GM19438 (cell line): ENCODE results near the gene ACTN4.

Experiments used
- ATAC-seq: cut with Tn5 transposase; IDR thresholded peaks from one replicate; pipeline ENCODE4 v1.9.1; 2021; ENCODE audit warnings: low read depth; ENCODE audit not compliant: unreplicated experiment

The ACTN4 gene

DNA sequence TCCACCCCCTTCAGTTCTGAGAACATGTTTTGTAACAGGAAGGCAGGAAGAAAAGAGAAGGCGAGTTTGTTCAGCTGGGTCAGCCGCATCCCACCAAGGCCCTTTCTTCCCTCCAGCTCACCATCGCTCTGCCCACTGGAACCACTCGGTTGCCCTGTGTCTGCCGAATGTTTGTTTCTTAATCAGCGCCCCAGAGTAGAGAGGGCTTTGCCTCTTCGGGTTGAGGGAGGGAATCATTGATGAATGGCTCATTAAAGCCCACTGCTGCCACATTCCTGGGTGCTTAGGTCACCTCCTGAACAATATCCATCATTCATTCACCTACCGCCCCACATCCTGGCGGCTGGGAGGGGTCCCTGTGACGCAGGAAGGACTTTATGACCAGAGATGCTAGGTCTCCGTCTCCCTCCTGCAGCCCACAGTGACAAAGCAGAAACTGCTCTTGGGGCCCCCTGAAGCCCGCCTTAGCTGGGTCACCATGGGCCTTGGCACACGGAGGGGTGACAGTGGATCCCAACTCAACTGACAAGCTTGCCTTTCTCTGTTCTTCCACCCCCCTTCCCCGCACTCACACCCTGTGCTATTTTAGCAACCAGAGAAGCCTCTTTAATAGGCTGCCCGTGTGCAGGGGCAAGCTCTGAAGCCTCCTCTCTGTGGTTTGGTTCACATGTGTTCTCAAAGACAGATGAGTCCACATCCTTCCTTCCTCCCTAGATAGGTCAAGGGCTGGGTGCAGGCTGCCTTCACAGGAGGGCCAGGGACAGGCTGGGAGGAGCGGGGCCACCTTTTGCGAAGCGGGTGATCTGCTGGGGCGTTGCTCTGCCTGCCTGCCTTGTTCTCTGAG, 46.2 kb downstream of the ACTN4 start:
- no peak for ATAC-seq

DNA sequence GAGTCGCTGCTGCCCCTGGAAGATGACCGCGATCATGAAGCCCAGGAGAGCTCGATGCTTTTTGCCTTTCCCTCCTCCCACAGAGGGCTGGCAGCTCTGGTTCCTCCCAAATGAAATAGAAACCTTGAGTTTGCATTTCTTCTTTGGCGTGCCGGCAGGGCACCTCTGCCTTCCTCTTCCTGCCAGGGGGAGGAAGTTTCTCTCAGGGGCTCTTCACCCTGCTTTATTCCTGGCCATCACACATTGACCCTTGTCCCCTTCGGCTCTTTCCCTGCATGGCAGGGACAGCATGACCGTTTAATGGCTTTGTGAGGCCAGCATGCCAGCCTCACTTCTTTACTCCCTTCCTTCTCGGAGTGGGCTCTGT, 47.9 kb downstream of the ACTN4 start:
- ATAC-seq = no peak

DNA sequence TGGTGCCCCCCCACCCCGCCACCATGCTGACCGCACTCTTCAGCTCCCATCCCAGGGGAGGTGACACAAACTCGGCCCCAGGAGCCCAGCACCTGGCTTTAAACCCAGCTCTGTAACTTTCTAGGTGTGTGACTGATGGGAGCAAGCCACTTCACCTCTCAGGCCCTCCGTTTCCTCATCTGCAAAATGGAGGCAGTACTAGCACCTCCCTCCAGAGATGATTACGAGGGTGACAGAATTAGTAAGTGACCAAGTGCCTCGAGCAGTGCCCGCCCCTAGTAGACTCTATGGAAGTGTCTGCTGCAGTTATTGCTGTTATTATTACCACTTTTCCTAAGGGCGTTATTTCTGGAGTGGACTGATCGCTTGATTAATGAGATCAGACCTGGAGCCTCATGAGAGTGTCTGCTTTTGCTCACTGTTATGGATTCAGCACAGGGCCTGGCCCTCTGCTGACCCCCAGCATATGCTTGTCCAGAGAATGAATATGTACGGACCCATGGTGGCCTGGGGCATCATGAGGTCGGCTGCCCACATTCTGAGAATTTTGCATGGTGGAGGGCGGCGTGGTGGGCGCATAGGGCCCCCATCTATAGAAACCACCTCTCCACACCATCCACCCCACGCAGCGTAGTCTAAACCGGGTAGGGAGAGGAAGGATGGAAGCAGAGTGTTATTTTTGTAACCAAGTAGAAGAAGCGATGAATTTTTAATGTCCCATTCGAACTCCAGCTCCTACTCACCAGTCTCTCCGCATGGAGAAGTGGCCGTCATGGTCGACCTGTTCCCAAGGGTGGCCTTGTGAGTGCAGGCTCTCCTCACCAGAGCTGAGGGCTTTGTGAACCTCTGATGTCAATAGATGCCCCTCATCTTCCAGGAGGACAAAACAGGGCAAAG, 48.6 kb downstream of the ACTN4 start:
- ATAC-seq = no peak

DNA sequence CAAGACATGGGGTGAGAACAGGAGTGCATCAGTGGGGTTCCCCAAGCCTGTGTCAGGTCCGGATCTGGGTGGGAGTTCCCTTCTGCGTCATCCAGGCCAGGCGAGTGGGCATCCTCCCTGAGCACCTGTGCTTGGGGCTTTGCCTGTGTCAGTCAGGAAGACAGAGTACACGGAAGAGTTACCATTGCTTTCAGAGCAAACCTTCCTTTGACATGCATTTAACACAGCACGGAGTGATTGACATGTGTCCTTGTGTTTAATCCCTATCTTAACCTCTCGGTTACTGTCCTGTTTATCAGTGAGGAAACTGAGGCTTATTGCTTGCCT, 49.2 kb downstream of the ACTN4 start:
- no peak for ATAC-seq

DNA sequence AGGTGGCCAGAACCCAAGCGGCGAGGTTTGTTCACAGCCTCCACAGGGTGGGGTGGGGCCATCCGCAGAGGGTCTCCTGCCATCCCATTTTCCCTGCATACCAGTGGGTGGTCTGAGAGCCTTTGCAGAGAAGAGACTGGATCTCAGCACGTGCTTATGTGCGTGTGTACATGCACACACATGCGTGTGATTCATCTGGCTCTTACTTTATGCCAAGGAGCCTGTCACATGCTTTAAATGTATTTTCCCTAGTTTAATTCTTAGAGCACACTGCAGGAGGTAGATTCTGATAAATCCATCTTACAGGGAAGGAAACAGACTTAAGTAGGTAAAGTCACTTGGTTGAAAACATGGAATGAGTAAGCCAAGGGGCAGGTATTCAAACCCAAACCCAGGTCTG, 49.7 kb downstream of the ACTN4 start:
- no peak for ATAC-seq

DNA sequence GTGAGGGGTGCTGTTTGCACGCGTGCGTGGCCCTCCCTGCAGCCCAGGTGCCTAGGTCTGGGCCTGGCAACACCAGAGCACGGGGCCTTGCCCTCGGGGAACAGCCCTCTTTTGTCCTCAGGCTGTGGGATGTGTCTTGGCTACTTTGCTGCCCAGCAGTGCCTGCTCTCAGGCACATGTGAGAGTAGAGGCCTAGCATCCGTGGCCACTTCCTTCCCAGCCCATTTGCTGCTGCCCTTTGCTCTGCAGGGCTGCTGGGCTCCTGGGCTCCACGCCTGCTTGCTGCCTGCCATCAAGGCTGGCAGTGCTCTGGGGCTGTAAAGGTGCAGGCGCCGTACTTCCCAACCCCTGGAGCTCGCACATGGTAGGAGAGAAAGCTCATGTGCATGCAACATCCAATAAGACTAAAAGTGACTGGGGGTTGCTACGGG, 50.2 kb downstream of the ACTN4 start:
- ATAC-seq = no peak

DNA sequence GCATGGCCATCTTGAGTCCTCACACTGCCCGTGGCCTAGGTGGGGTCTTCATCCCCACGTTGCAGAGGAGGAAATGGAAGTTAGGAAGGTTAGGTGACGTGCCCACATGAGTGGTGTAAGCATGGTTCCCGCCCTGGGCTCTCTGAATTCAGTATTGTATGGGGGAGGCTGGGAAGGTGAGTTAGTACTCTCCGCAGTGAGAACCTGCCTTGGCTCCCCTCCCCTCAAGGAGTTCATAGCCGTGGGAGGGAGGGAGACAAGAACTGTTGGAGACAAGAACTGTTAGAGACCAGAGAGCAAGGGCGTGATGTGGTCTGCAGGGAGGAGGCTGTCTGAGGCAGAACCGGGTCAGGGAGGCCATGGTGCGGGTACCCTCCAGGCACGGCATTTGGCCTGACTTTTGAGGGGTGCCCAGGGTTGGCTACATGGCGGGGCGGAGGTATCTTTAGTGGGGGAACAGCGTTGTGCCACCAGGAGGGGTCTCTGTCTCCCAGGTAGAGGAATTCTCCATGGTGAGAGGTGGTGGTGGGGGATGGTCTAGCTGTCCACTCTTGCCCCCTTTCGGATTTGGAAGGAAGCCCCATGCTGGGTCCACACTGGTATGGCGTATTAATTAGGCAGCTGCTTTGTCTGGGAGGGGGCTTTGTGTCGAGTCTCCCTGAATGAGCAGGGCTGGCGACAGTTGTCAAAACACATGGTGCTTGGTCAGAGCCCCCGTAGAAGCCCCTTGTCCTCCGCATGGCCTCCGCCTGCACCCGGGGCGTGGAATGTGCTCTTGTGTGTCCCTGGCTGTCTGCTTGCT, 51.0 kb downstream of the ACTN4 start:
- ATAC-seq = no peak

DNA sequence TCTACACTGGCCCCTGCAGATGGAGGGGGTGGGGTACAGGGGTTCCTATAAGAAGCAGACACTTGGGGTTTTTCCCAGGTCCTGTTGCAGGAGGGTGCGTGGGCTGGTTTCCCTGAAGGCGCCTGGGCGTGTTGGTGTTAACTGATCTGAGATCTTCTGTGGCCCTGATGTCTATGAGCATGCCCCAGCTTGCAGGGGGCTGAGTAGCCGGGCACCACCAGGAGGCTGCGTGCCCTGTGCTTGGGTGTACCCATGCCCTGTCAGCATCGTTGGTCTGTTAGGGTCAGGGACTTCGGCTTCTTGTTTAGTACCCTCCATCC, 51.5 kb downstream of the ACTN4 start:
- no peak for ATAC-seq

DNA sequence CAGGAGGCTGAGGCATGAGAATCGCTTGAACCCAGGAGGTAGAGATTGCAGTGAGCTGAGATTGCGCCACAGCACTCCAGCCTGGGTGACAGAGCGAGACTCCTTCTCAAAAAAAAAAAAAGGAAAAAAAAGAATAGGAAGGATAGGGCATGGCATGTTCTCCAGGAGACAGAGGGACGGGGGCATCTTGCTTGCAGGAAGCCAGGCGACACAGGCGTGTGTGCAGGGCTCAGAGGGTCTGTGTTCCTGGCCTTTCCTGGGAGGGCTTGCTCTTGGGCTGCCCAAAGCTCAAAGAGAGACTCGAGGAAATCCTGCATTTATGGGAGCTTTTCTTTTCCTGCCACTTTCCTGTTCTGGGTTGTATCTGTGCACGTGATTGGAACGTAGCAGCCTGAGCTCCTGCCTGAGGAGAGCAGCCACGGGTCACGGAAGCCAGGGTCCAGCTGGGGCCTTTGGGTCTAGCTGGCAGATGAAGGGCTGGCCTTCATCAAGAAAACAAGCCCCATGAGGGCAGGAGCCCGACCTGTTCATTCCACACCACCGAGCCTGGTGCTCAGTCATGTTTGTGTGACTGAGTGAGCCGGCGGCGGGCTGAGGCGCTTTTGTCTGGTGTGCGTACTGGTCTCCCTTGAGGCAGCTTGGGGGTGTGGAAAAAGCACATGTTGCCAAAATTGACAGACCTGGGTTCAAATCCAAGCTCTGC, 52.3 kb downstream of the ACTN4 start:
- ATAC-seq = no peak

DNA sequence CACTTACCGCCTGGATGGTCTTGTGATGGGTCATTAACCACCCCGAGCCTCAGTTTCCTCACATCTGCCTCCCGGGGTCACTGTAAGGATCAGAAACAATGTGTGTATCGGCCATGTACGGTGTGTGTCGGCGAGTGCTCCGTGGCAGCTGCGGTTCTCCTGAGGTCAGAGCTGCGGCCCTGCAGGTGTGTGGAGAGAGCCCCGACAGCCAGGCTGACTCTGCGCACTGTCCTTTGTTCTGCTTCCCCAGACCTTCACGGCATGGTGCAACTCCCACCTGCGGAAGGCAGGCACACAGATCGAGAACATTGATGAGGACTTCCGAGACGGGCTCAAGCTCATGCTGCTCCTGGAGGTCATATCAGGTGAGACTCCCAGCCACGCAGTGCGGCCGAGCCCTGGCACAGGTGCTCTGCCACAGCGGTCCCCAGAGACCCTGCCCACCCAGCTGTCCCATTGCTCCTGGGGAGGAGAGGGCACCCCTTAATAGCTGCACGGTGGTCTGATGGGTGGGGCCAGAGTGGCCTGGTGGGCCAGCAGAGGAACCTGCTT, 53.0 kb downstream of the ACTN4 start:
- no peak for ATAC-seq

DNA sequence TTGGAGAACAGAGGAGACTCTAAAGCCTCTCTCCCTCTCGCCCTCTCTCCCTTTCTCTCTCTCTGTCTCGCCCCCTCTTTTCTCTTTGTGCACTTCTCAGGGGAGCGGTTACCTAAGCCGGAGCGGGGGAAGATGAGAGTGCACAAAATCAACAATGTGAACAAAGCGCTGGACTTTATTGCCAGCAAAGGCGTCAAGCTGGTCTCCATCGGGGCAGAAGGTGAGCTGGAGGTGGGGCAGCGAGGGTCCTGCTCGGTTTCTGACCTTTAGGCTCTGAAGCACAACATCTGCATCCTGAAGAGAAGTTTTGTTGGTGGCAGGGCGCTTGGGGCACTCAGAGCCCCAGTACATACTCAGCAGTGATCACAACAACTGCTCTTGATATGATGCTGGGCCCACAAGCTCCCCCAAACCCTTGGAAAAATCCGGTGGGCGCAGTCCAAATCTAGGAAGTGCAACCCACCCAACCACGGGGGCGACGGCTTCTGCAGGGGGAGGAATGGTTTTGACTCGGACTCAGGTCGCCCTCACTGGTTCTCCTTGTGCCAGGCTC, 53.5 kb downstream of the ACTN4 start:
- ATAC-seq = no peak

DNA sequence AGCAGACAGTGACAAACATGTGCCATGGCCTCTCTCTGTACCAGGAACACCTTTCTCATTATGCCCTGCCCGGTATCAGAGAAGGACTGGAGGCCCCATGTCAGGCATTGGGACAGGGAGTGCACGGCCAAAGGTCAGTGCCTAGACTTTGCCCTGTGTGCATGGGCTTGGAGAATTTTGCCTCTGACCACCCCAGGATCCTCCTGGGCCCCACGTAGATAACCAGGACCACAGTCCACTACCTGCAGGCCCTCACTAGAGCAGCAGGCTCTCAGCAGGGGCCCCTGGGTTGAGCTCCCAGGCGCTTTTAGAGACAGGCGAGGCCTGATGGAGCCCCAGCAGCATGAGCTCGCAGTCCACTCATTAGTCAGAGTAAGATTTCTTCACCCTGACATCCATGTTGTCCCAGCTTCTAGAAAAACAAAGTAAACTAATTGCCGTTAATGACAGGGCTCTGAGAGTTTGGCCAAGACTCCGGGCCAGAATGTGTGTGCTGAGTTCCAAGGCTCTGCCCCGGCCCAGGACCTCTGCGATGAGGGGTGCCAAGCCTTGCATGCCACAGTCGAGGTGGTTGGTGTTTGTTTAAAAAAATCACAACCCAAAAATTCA, 54.1 kb downstream of the ACTN4 start:
- ATAC-seq = no peak

DNA sequence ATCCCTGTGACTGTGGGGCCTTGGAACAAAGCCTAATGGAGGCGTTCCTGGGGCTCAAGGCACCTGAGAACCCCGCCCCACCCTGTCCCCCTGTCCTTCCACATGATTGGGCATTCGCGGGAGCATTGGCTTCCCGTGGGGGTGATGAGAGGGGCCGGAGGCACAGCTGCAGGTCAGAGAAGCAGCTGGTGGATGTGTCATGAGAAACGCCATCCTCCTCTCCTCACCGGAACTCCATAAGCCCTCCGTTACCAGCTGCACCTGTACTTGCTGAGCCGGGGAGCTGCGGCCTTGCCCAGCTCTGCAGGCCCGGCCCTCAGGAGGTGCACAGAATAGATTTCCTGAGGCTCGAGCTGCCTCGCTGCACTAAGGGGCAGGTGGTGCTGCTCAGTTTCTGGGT, 54.8 kb downstream of the ACTN4 start:
- ATAC-seq = no peak

DNA sequence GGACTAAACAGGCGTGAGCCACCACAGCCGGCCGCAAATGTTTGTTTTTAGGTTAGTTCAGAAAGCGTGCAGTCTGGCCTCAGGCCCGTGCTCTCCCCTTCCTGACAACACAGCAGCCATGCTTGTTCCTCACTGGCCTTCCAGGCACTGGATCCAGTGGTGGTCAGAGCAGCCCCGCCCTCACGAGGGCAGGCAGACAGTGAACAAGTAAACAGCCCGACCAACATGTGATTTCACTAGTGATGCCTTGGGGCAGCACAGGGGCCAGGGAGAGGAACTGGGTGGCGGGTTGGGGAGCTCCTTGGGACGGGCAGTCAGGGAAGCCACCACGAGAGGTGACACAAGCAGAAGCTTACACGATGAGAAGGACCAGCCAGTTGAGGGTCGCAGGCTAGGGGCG, 56.1 kb downstream of the ACTN4 start:
- ATAC-seq = no peak

DNA sequence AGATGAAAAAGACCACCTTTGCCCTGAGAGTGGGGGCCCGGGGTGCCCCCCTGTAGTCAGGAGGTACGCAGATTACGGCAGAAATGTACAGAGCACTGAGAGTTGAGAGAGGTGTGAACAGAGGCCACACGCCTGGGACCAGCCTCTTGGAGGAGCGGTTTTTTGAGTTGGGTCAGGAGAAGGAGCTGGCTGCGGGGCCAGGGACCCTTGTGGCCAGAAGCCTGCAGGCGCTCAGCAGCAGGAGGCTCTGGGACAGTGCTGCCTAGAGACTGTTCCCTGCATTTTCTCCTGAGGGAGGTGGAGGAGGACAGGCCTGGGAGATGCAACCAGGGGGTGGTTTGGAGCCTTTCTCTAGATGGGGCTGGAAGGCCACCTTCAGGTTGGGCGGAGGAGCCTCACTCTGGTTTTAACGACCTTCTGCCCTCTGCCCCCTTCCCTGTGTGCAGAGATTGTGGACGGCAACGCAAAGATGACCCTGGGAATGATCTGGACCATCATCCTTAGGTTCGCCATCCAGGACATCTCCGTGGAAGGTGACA, 57.1 kb downstream of the ACTN4 start:
- ATAC-seq = no peak

DNA sequence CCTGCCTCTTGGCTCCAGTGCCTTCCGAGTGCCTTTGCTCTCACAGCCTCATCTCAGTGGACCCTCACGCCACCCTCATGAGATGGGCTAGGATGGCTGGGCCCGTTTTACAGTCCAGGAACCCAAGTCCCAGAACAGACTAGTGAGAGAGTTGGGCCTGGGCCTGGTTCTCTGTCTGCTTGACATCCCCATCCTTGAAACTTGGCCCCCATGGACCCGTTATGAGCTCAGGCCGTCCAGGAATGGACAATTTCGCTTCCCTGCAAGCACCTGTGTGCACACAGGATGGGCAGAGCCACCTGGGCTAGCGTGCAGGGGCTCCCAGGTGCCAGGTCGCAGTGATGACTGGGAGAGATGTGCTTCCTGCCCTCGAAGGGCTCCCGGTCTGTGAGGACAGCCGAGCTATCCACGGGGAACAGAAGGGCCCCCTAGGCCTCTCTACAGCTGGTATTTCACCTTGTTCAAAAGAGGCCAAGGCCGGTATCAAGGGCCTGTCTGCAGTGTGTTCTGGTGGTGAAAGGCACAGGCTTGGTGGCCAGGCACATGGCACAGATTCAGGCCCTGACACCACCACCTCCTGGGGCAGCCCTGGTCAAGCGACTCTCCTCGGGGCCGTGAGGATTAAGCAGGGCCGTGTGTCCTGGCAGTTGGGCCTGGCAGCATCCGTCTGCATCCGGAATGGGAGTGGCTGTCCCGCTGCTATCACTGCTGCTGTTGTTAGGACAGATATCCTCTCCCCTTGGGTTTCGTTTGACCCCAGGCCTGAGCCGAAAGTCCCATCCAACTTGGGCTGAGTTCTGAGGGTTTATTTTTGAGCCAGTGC, 58.0 kb downstream of the ACTN4 start:
- ATAC-seq = no peak

DNA sequence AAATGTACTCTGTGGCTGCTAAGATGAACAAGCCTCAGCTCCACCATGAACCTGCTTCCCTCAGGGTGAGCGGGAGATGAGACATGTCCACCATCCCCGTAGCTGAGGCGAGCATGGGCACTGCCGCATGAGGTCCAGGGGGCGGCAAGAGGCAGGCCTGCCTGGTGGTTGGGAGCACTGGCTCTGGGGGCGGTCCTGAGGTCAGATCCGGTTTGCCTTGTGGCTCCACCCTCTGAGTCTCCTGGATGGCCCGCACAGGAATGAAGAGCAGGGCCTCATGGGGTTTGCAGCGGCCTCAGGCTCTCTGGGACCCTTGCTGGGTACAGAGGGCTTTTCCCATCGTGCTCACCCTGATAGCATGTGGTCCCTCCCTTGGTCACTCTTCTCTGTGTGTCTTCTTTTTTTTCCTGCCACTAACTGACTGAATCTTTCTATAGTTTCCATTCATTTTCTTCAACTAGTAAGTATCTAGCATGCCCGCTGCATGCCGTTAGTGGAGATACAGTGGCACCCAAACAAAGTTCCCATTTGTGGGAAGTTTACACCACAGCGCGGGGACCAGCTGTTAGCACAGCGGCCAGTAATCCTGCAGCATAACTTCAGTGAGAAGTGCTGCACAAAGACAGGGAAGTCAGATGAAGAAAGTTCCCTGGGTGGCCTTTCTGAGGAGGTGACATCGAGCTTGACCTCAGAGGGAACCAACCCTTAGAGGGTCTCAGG, 59.5 kb downstream of the ACTN4 start:
- ATAC-seq = no peak
